ENCODE results near the gene MITD1.

Gene MITD1

DNA sequence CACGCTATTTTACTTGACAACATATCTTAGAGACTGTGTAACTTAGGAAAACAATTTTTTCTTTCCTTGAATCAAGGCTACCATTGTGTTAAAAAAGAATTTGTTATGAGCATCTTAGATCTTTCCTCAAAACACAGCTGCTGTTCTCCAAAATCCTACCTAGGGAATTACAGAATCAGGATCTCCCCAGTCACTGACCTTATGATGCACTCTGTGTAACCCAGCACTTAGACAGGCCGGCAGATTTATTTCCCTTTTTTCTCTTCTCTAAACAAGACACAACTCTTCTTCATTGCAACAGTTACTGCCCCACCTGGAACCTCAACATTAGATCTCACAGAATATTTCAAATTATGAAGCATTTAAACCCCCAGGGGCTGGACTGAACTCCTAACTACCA, 52.9 kb downstream of the MITD1 start:
- Histone ChIP-seq H2AFZ (ENCODE audit: low read length, unreplicated experiment) (no peak overlapping the region), H3K4me1 (ENCODE audit: control insufficient read depth, insufficient read depth, low read length, unreplicated experiment) (no peaks in the 10 kb centered on the region), H3K4me3 (ENCODE audit: low read depth, low read length) (no peak overlapping the region), H3K79me2 (ENCODE audit: control insufficient read depth, insufficient read depth, low read length, unreplicated experiment) (no peaks in the 10 kb centered on the region), H3K27ac (ENCODE audit: low read depth, low read length) (no peak overlapping the region), H3K27me3 (ENCODE audit: insufficient read depth, low read length) (no peaks in the 10 kb centered on the region), H3K36me3 (ENCODE audit: insufficient read depth, low read length) (no peaks in the 10 kb centered on the region; the same call in 1 of the 2 replicates)

Data from ACC112 (cell line).